ENCODE data around the gene CYB561A3. TPM values are rescaled to one million over a fixed set of nuclear protein-coding genes. Genes with fewer than 3 reads are reported as not detected.
"Not testable (repeated sequence)": the region's sequence is repeated elsewhere in the genome, so short reads cannot be mapped to it uniquely, and the experiment has no call there.

CYB561A3 gene, protein sequence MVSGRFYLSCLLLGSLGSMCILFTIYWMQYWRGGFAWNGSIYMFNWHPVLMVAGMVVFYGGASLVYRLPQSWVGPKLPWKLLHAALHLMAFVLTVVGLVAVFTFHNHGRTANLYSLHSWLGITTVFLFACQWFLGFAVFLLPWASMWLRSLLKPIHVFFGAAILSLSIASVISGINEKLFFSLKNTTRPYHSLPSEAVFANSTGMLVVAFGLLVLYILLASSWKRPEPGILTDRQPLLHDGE
- total RNA-seq (2014; rRNA removed; shearing (Covaris generic)), result 9.9 and 10.7 TPM in 2 replicates

DNA sequence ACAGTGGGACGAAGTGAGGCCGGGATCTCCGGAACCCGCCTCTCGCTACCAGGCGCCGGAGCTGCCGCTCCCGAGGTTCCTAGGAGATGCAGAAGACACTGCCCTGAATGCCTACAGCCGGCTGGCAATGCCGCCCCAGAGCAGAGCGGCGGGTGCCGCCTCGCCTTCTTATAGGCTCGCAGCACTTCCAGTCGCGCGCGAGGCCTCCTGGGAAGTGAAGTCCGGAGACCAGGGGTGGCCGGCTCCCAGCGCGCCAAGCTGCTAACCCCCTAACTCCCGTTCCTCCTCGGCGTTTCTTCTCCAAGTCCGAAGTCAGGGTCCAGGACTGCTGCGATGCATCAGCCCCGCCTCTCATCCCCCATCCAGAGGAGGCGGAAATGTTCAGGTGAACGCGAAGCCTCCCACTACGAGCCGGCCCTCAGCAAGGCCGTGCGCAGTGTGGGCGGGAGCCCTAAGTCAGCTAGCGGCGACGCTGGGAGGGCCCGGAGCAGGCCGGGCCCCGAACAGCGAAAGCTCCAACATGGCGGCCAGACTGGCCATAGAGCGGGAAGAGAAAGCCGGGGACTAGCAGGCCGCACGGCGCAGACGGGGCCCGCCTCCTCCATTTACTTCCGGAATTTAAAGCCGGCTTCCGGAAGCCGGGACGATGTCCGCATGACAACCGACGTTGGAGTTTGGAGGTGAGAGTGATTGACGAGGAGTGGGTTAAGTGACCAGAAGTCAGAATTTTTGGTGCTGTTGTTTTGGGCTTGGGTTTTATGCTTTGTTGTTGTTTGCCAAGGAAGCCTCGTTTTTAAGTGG, at the start of gene CYB561A3, which contains the start of gene TMEM138:
TSS of gene CYB561A3 (minus strand) at position 142 of the 801 bp plus-strand sequence. CDS start 5,169 bp downstream, outside the sequence.
TSS of gene TMEM138 (plus strand) at position 634 of the 801 bp plus-strand sequence. CDS start 2,017 bp downstream, outside the sequence.
- Histone ChIP-seq H3K27me3 (no peaks in the 10 kb centered on the region), H3K4me1 (no peaks in the 10 kb centered on the region), H3K4me3 (peak within 1 kb of the TSS; percentile 83), H3K9me3 (replicated peaks) (no peaks in the 10 kb centered on the region), H3K27ac (peak within 1 kb of the TSS; percentile 98), H3K36me3 (peaks cover 29% of the 10 kb centered on the region)
- DNase-seq, result peak; percentile 94

DNA sequence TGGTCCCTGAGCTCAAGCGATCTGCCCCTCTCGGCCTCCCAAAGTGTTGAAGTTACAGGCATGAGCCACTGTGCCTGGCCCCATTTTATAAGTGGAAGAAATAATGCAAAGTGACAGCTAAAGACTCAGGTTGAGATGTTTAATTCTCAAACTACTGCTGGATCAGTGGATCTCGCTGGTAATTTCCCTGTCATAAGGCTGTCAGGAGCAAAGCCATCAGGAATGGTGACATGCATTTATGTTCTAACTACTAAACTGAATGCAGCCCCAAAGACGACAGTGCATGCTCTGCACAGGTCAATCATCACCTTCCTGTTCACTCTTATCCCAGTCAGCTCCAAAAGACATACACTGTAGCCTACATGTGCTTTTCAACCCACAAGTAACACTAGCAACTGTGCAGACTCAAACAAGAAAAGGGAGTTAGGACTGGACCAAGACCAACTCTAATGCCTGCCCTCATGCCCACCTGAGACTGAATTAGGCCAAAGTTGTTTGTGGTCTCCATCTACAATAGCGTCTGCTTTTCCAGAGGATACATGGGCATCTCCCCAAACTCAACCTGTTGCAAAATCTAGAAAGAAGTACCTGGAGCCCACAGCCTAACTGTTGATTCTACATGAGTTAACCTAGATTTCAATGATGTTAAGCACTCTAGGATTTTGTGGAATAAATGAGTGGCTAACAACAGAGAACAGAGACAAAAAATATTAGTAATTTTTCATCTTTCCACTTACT, 45.5 kb upstream of the CYB561A3 start:
- Histone ChIP-seq H3K36me3 (peaks cover 91% of the 10 kb centered on the region), H3K27me3 (no peaks in the 10 kb centered on the region)
- DNase-seq, result no peak

DNA sequence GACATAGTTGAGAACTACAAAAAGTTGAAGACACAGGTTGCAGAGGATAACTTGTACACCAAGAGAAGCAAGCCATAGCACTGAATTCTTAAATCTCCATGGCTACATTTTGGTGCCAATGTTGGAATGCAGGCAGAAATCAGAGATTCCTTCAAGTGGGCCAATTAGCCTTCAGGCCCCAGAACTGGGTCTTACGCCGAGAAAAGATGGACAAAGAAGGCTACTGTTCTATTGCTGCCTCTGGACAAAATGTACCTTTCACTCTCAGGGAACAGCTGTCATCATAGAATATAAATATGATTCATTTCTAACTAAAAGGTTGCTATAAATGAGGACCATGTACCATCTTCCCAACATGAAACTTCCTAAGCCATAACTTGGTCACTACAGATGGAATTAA, 44.4 kb upstream of the CYB561A3 start:
- Histone ChIP-seq H3K4me3 (no peak overlapping the region), H3K27me3 (no peaks in the 10 kb centered on the region), H3K4me1 (no peaks in the 10 kb centered on the region), H3K9me3 (replicated peaks) (no peaks in the 10 kb centered on the region), H3K27ac (no peak overlapping the region), H3K36me3 (peaks cover 82% of the 10 kb centered on the region)
- DNase-seq, result no peak

More for the DNA sequence above, 45.5 kb upstream of the CYB561A3 start:
- Histone ChIP-seq H3K9me3 (replicated peaks) (no peaks in the 10 kb centered on the region), H3K4me3 (no peak overlapping the region), H3K4me1 (no peaks in the 10 kb centered on the region), H3K27ac (no peak overlapping the region)

DNA sequence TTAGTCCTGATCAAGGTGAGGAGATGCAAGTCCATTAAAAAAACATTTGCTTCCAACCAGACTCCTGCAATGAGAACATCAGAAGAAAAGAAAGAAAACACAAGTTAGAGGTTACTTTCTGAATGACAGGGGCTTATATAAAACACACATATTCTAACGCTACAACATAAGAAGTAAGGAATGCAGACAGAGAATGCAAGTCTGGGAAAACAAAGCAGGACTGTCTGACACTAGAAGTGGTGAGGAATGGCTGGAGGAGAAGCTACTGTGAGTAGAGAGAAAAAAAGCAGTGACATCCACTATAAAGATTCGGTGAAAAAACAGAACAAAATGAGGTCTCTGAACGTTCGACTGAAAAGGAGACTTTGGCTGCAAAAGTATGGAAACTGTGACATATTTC, 43.0 kb upstream of the CYB561A3 start:
- H3K9me3 ChIP-seq (replicated peaks), result no peaks in the 10 kb centered on the region
- no peak overlapping the region for H3K27ac ChIP-seq
- H3K4me1 ChIP-seq, result no peaks in the 10 kb centered on the region
- peaks cover 68% of the 10 kb centered on the region for H3K36me3 ChIP-seq
- no peaks in the 10 kb centered on the region for H3K27me3 ChIP-seq
- no peak for DNase-seq
- H3K4me3 ChIP-seq, result no peak overlapping the region

DNA sequence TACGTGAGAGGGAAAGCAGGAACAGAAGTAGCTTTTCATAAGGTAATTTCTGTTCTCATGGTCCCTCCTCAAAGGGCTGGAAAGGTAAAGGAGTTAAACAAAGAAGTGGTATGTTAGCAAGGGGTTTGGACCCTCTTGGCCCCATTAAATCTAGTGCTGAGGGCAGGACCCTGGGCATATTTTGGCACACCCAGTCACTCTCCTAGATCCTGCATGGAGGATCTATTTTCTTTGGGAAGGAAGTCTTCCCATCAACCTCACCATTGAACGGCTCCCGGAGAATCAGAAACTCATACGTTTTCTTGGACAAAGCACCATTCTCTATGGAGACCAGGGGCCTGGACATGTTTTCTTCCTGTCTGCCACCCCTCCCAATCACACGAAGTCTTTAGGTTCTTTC, 42.4 kb upstream of the CYB561A3 start:
- Histone ChIP-seq H3K9me3 (replicated peaks) (no peaks in the 10 kb centered on the region), H3K27ac (no peak overlapping the region), H3K4me3 (no peak overlapping the region), H3K36me3 (peaks cover 62% of the 10 kb centered on the region), H3K27me3 (no peaks in the 10 kb centered on the region), H3K4me1 (no peaks in the 10 kb centered on the region)
- DNase-seq, result no peak

DNA sequence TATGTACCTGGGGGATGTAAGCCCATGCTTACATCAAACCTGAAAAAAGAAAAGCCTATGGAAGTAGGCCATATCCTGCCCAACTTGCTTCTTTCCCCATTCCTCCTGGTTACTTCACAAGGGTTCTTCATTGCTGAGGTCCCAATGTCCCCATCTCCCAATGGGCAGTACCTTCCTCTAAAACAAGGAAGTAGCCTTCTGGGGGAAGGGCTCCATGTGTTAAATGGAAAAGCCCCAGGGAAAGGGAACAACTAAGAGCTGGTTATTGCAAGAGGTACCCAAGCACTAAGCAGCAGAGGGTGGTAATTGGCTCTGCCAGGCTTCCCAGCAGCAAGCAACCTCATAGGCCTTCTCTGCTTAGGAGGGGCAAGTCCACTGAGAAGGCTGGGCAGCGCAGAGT, 42.0 kb upstream of the CYB561A3 start:
- Histone ChIP-seq H3K27me3 (no peaks in the 10 kb centered on the region), H3K27ac (no peak overlapping the region), H3K36me3 (peaks cover 58% of the 10 kb centered on the region), H3K9me3 (replicated peaks) (no peaks in the 10 kb centered on the region), H3K4me3 (no peak overlapping the region), H3K4me1 (no peaks in the 10 kb centered on the region)
- DNase-seq, result no peak

DNA sequence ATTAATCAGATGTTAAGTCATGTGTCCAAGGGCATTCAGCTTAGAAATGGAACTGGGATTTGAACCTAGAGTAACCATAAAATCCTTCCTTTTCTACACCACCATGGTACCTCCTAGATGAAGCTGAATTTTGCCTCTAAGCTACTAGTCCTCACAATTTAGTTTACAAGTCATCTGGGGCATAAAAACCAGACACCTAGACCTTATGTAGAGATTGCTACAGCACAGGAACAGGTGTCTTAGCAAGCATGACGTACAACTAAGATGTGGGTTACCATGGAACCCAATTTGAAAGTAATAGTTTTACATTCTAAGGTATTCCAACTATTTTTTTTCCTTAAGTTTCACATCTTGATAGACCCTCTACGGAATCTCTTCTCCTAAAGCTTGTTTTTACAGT, 39.9 kb upstream of the CYB561A3 start:
- Histone ChIP-seq H3K4me1 (no peaks in the 10 kb centered on the region), H3K27ac (no peak overlapping the region), H3K36me3 (peaks cover 39% of the 10 kb centered on the region), H3K27me3 (no peaks in the 10 kb centered on the region), H3K4me3 (no peak overlapping the region), H3K9me3 (replicated peaks) (no peaks in the 10 kb centered on the region)
- DNase-seq, result no peak

DNA sequence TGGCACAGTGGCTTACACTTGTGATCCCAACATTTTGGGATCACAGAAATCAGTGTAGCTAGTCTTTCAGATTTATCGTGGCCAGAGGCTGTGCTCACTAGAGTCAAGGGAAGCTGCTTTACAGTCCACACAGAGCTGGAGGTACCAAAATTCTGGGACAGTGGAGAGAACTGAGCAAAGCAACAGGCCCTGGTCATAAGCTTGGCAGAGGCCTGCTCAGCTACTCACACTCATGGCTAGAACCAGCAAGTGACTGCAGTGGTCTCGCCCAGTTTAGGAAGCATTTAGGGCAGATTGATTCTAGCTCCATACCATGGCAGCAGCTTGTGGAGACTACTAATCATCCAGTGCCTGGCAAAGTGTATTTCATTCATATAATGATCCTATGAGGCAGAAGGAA, 39.5 kb upstream of the CYB561A3 start:
- Histone ChIP-seq H3K36me3 (peaks cover 35% of the 10 kb centered on the region), H3K9me3 (replicated peaks) (no peaks in the 10 kb centered on the region), H3K27me3 (no peaks in the 10 kb centered on the region)

DNA sequence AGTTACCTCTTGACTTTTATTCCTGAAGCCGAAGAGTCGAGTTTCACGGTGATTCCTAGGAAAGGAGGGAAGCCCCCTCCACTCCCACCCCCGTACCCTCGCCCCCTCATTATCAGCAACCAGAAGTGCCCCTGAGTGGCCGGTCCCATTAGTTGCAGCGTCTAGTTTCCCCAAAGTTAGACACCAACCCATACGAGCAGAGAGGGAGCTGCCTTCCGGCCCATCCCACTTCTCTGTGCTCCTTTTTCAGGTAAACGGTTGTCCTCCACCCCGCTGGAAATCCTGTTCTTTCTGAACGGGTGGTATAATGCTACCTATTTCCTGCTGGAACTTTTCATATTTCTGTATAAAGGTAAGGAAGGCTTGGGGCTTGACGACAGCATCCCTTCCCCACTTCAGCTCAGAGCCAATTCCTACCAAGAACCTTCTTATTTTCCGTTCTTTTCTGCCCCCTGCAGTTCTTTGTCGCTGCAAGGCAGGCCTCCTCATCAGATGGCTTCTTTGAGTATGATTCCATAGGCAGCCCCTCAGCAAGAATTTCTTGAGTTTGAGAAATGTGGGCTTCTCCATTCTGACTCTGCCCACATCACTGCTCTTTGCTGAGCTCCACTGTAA, 31.4 kb upstream of the CYB561A3 start:
- no peaks in the 10 kb centered on the region for H3K4me1 ChIP-seq
- DNase-seq, result no peak
- H3K9me3 ChIP-seq (replicated peaks), result no peaks in the 10 kb centered on the region
- no peaks in the 10 kb centered on the region for H3K27me3 ChIP-seq
- H3K4me3 ChIP-seq, result peak overlapping the region; percentile 72
- no peaks in the 10 kb centered on the region for H3K36me3 ChIP-seq
- H3K27ac ChIP-seq, result no peak overlapping the region

More for the DNA sequence above, 39.5 kb upstream of the CYB561A3 start:
- DNase-seq, result no peak
- H3K4me3 ChIP-seq, result no peak overlapping the region
- no peak overlapping the region for H3K27ac ChIP-seq
- H3K4me1 ChIP-seq, result no peaks in the 10 kb centered on the region

DNA sequence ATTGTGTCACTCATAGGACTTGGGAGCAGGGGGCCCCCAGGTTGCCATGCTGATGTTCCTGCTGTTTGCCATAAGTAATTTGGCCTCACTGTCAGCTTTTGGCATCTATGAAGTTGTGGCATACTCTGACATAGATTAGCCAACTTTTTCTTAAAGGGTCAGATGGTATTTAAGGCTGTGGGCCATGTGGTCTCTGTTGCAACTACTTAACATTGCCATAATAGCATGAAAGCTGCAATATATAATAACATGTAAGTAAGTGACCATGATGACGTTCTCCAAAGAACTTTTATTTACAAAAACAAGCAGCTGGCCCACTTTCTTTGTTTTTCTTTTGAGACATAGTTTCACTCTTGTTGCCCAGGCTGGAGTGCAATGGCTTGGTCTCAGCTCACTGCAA, 28.5 kb upstream of the CYB561A3 start:
- Histone ChIP-seq H3K4me1 (no peaks in the 10 kb centered on the region), H3K9me3 (replicated peaks) (no peaks in the 10 kb centered on the region), H3K4me3 (no peak overlapping the region), H3K27me3 (no peaks in the 10 kb centered on the region), H3K36me3 (no peaks in the 10 kb centered on the region), H3K27ac (no peak overlapping the region)
- DNase-seq, result no peak

DNA sequence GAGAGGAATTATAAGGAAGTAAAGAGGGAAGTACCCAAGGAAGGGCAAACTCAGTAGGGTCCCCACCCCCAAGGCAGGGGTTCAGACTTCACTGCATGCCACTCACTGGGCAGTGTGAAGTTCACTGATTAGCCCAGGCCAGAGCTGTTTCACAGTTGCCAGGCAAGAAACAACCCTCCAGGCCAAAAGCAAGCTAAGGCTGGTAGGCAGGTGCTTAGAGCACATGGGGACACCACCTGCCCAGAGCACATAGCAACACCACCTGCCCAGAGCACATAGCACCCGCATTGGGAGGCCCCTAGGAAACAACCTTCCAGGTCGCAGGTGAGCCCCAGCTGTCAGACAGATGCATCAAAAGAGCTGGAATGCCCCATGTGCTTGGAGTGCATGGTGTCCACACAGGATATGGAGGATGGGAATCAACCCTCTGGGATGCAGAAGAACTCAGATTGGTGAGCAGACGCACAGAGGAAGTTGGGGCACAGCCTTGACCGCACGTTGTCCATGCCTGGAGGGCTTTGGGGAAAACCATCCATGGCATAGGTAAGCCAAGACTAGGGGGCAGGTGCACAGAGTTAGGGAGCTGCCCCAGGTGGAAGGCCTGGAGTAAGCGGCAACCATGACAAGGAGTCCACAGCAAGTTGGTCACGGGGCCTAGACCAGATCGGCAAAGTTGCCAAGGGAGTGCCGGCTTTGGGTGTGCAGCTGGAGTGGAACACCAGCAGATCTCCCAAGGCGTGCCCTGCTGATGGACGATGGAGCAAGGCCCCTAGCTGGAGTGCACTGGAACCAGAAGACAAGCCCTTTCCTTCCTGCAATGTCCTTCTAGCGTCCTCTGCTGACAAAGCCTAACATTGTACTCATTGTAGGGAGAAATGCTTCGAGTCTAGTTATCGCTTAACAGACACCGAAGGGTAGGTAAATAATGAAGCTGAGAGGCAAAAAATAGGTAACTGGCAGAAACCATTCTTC, 22.9 kb upstream of the CYB561A3 start:
- Histone ChIP-seq H3K4me1 (no peaks in the 10 kb centered on the region), H3K4me3 (no peak overlapping the region), H3K27me3 (no peaks in the 10 kb centered on the region), H3K36me3 (no peaks in the 10 kb centered on the region), H3K9me3 (replicated peaks) (no peaks in the 10 kb centered on the region), H3K27ac (no peak overlapping the region)
- DNase-seq, result no peak

DNA sequence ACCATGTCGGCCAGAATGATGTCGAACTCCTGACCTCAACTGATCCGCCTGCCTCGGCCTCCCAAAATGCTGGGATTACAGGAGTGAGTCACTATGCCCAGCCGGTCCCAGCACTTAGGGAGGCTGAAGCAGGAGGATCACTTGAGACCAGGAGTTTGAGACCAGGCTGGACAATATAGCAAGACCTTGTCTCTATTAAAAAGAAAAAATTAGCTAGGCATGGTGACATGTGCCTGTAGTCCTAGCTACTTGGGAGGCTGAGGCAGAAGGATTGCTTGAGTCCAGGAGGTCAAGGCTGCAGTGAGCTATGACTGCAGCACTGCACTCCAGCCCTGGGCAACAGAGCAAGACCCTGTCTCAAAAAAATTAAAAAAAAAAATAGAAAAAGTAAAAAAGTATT, 22.2 kb upstream of the CYB561A3 start:
- DNase-seq, result not testable (repeated sequence)

DNA sequence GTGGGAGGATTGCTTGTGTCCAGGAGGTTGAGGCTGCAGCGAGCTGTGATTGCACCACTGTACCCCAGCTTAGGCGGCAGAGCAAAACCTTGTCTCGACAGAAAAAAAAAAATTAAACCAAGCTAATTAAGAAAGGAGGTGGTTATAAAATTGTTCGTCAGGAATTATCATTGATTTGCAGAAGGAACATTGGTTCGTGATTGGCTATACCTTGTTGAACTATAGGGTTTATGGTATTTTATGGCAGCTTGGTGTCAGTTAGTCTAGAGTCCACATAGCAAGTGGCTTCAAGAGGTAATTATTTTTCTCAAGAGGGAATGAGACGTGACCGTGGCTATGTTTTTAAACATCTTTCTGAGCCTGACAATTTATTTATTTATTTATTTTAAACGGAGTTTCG, 19.2 kb upstream of the CYB561A3 start:
- Histone ChIP-seq H3K4me1 (no peaks in the 10 kb centered on the region), H3K9me3 (replicated peaks) (no peaks in the 10 kb centered on the region), H3K27me3 (no peaks in the 10 kb centered on the region), H3K27ac (no peak overlapping the region), H3K36me3 (peaks cover 3% of the 10 kb centered on the region; the same call in 1 of the 2 replicates), H3K4me3 (no peak overlapping the region)
- DNase-seq, result no peak

More for the DNA sequence above, 22.2 kb upstream of the CYB561A3 start:
- H3K9me3 ChIP-seq (replicated peaks); H3K27ac ChIP-seq; H3K27me3 ChIP-seq; H3K4me3 ChIP-seq; H3K4me1 ChIP-seq; H3K36me3 ChIP-seq: not testable (repeated sequence)
